Measurements from ENCODE around the gene KLF18.
"Not testable (repeated sequence)": the region's sequence is repeated elsewhere in the genome, so short reads cannot be mapped to it uniquely, and the experiment has no call there.

The KLF18 gene

GRCh38 chr1:44129616-44130500, 11.6 kb downstream of the KLF18 start:
- H3K4me3 ChIP-seq (ENCODE audit: low read depth, low read length) = no peak overlapping the region
- TF ChIP-seq CTCF (IDR thresholded peaks at IDR 0.05; ENCODE audit: low read depth, low read length, missing control alignments) = no peak
- DNase-seq (ENCODE audit: low read depth) = no peak

- DNase-seq (ENCODE audit: low read depth) = no peak
- no peak for TF ChIP-seq CTCF (IDR thresholded peaks at IDR 0.05; ENCODE audit: low read depth, low read length, missing control alignments)
Observed at GRCh38 chr1:44120398-44120949, 21.0 kb downstream of the KLF18 start.

GRCh38 chr1:44119525-44119924, 21.9 kb downstream of the KLF18 start:
- no peak for DNase-seq (ENCODE audit: low read depth)
- no peak overlapping the region for H3K4me3 ChIP-seq (ENCODE audit: low read depth, low read length)
- no peak for TF ChIP-seq CTCF (IDR thresholded peaks at IDR 0.05; ENCODE audit: low read depth, low read length, missing control alignments)

More at GRCh38 chr1:44120398-44120949, 21.0 kb downstream of the KLF18 start:
- no peak overlapping the region for H3K4me3 ChIP-seq (ENCODE audit: low read depth, low read length)

GRCh38 chr1:44118682-44119081, 22.7 kb downstream of the KLF18 start, which contains the start of gene KLF17:
KLF17 (plus strand) TSS chr1:44118821; CDS start chr1:44118908, 87 bp downstream.
- H3K4me3 ChIP-seq (ENCODE audit: low read depth, low read length) = no peak within 1 kb of the TSS
- DNase-seq (ENCODE audit: low read depth) = no peak
- TF ChIP-seq CTCF (IDR thresholded peaks at IDR 0.05; ENCODE audit: low read depth, low read length, missing control alignments) = no peak

- not testable (repeated sequence) for DNase-seq (ENCODE audit: low read depth); H3K4me3 ChIP-seq (ENCODE audit: low read depth, low read length)
Observed at GRCh38 chr1:44117272-44117671, 24.2 kb downstream of the KLF18 start.

GRCh38 chr1:44114098-44114497, 27.3 kb downstream of the KLF18 start:
- DNase-seq (ENCODE audit: low read depth) = no peak
- no peak for TF ChIP-seq CTCF (IDR thresholded peaks at IDR 0.05; ENCODE audit: low read depth, low read length, missing control alignments)
- no peak overlapping the region for H3K4me3 ChIP-seq (ENCODE audit: low read depth, low read length)

- no peak for DNase-seq (ENCODE audit: low read depth)
- H3K4me3 ChIP-seq (ENCODE audit: low read depth, low read length) = no peak overlapping the region
- no peak for TF ChIP-seq CTCF (IDR thresholded peaks at IDR 0.05; ENCODE audit: low read depth, low read length, missing control alignments)
Observed at GRCh38 chr1:44113095-44113609, 28.3 kb downstream of the KLF18 start.

Data from GM12864 (cell line).